Activated T-helper 1 cell treated with Interleukin-2 at 50 U/mL for 16 hours (primary cell): ENCODE data around the gene SCIN.

Experiments used
- DNase-seq: peaks from one replicate; pipeline ENCODE4 v3.0.0-alpha.2; 2020; ENCODE audit warnings: low read depth

The SCIN gene

GRCh38 chr7:12569673-12570072 is 847 bp upstream of the SCIN start:
- no peak for DNase-seq

GRCh38 chr7:12570168-12570533 is 369 bp upstream of the SCIN start:
- DNase-seq: no peak

- DNase-seq: no peak
These were observed 1.2 kb downstream of the SCIN start for GRCh38 chr7:12571691-12572090.

GRCh38 chr7:12572941-12573575 is 2.5 kb downstream of the SCIN start:
- no peak for DNase-seq

GRCh38 chr7:12573885-12574284 is 3.4 kb downstream of the SCIN start:
- no peak for DNase-seq

GRCh38 chr7:12578930-12579640 is 8.6 kb downstream of the SCIN start:
- DNase-seq: no peak

GRCh38 chr7:12581897-12582296 is 11.4 kb downstream of the SCIN start:
- DNase-seq: no peak

- no peak for DNase-seq
These were observed 11.8 kb downstream of the SCIN start for GRCh38 chr7:12582362-12582761.

GRCh38 chr7:12583176-12583575 is 12.7 kb downstream of the SCIN start:
- no peak for DNase-seq

- DNase-seq: no peak
These were observed 13.4 kb downstream of the SCIN start for GRCh38 chr7:12583922-12584321.

GRCh38 chr7:12584930-12585329 is 14.4 kb downstream of the SCIN start:
- DNase-seq: no peak

GRCh38 chr7:12586271-12586670 is 15.8 kb downstream of the SCIN start:
- DNase-seq: no peak

GRCh38 chr7:12588259-12588904 is 17.9 kb downstream of the SCIN start:
- no peak for DNase-seq

- no peak for DNase-seq
These were observed 20.0 kb downstream of the SCIN start for GRCh38 chr7:12590559-12590958.

GRCh38 chr7:12594122-12594897 is 23.8 kb downstream of the SCIN start:
- no peak for DNase-seq

GRCh38 chr7:12595148-12595547 is 24.6 kb downstream of the SCIN start:
- DNase-seq: no peak

- no peak for DNase-seq
These were observed 25.8 kb downstream of the SCIN start for GRCh38 chr7:12596225-12596790.

- DNase-seq: no peak
These were observed 30.9 kb downstream of the SCIN start for GRCh38 chr7:12601302-12601869.

- DNase-seq: no peak
These were observed 36.6 kb downstream of the SCIN start for GRCh38 chr7:12607134-12607533.

- DNase-seq: no peak
These were observed 39.0 kb downstream of the SCIN start for GRCh38 chr7:12609561-12609960.

GRCh38 chr7:12610899-12611298 is 40.4 kb downstream of the SCIN start:
- DNase-seq: no peak

GRCh38 chr7:12612622-12613021 is 42.1 kb downstream of the SCIN start:
- DNase-seq: no peak
